Nephron progenitor cell (in vitro differentiated cells): Measurements from ENCODE around the gene RPL3.
"Not testable (repeated sequence)": the region's sequence is repeated elsewhere in the genome, so short reads cannot be mapped to it uniquely, and the experiment has no call there.

ENCODE experiments used
- DNase-seq: peaks from one replicate; pipeline ENCODE4 v3.0.0; 2021
- H3K27ac Mint-ChIP-seq: 2 replicates; pipeline ENCODE4 v1.8.0; 2021; ENCODE audit warnings: mild to moderate bottlenecking, moderate library complexity, mixed read lengths
- H3K27me3 Mint-ChIP-seq: 2 replicates; pipeline ENCODE4 v1.8.0; 2021; ENCODE audit warnings: mild to moderate bottlenecking, low read depth, mixed read lengths; ENCODE audit not compliant: poor library complexity
- H3K36me3 Mint-ChIP-seq: 2 replicates; pipeline ENCODE4 v1.8.0; 2021; ENCODE audit warnings: low read depth, mixed read lengths
- H3K4me1 Mint-ChIP-seq: 2 replicates; pipeline ENCODE4 v1.8.0; 2021; ENCODE audit warnings: mixed read lengths
- H3K4me3 Mint-ChIP-seq: 2 replicates; pipeline ENCODE4 v1.8.0; 2021; ENCODE audit warnings: mild to moderate bottlenecking, moderate library complexity, mixed read lengths
- H3K9me3 Mint-ChIP-seq: 2 replicates; pipeline ENCODE4 v1.8.0; 2021; ENCODE audit warnings: mild to moderate bottlenecking, moderate library complexity, mixed read lengths
- CTCF ChIP-seq: fragments of 200-600 bp; sonication (generic); IDR thresholded peaks from 2 replicates; pipeline ENCODE4 v1.5.0; 2021; ENCODE audit warnings: antibody characterized with exemption

Gene RPL3

GRCh38 chr22:39360674-39361413 lies 41.4 kb upstream of the RPL3 start:
- peaks cover 60% of the 10 kb centered on the region for H3K4me1 Mint-ChIP-seq
- TF ChIP-seq CTCF, result no peak
- peaks cover 16% of the 10 kb centered on the region for H3K36me3 Mint-ChIP-seq
- no peak overlapping the region for H3K4me3 Mint-ChIP-seq
- DNase-seq, result no peak
- H3K27me3 Mint-ChIP-seq, result peaks cover 10% of the 10 kb centered on the region
- H3K9me3 Mint-ChIP-seq, result peaks cover 3% of the 10 kb centered on the region
- no peak overlapping the region for H3K27ac Mint-ChIP-seq

DNA sequence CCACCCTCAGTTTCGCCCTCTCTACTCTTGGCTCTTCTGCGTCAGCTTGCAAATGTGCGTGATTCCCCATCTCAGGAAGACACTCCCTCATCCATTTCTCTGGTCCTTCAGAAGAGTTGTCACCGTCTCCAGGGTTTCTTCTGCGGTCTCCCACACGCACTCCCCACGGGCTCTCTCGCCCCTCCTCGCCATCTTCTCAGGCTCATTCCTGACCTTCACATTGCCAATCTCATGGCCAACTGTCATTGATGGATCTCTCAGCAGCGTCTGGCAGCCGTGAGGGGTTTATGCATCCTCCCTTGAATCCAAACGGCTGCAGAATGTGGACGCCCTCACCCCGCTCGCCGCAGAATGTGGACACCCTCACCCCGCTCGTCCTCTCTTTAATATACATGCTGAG lies 40.8 kb upstream of the RPL3 start:
- TF ChIP-seq CTCF, result no peak
- DNase-seq, result no peak
- Mint-ChIP-seq H3K4me1 (peaks cover 65% of the 10 kb centered on the region), H3K27me3 (peaks cover 10% of the 10 kb centered on the region), H3K4me3 (no peak overlapping the region), H3K27ac (no peak overlapping the region), H3K36me3 (peaks cover 16% of the 10 kb centered on the region), H3K9me3 (peaks cover 3% of the 10 kb centered on the region)

DNA sequence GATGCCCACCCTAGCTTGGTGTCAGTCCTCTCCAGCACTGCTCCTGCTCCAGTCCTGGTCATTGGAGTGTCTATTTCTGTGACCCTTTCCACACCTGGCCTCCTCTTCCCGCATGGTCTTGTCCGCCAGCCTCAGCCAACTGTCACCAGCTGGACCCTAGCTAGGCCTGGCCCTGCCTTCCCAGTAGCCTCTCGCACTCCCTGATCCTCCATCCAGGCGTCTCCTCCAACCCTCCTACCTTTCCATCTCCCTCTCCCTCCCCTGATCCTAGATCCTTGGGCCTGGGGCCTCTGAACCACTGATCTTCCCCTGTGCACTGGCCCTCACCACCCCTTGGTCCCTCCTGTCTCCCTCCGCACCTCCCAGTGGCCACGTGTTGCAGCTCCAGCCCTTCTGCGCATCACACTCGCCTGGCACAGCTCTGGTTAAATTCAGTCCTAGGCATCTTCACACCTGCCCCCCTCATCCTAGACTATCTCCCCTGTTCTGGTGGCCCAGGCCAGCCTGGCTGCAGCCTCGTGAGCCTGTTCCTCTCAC lies 40.3 kb upstream of the RPL3 start:
- Mint-ChIP-seq H3K4me3 (no peak overlapping the region), H3K36me3 (peaks cover 16% of the 10 kb centered on the region), H3K27ac (no peak overlapping the region), H3K9me3 (peaks cover 3% of the 10 kb centered on the region), H3K27me3 (peaks cover 10% of the 10 kb centered on the region), H3K4me1 (peaks cover 65% of the 10 kb centered on the region)
- no peak for TF ChIP-seq CTCF
- no peak for DNase-seq

DNA sequence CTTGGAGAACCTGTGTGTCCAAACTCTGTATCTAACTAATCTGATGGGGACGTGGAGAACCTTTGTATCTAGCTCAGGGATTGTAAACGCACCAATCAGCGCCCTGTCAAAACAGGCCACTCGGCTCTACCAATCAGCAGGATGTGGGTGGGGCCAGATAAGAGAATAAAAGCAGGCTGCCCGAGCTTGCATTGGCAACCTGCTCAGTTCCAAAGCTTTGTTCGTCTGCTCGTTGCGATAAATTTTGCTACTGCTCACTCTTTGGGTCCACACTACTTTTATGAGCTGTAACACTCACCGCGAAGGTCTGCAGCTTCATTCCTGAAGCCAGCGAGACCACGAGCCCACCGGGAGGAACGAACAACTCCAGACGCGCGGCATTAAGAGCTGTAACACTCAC lies 38.8 kb upstream of the RPL3 start:
- not testable (repeated sequence) for H3K4me3 Mint-ChIP-seq, DNase-seq

DNA sequence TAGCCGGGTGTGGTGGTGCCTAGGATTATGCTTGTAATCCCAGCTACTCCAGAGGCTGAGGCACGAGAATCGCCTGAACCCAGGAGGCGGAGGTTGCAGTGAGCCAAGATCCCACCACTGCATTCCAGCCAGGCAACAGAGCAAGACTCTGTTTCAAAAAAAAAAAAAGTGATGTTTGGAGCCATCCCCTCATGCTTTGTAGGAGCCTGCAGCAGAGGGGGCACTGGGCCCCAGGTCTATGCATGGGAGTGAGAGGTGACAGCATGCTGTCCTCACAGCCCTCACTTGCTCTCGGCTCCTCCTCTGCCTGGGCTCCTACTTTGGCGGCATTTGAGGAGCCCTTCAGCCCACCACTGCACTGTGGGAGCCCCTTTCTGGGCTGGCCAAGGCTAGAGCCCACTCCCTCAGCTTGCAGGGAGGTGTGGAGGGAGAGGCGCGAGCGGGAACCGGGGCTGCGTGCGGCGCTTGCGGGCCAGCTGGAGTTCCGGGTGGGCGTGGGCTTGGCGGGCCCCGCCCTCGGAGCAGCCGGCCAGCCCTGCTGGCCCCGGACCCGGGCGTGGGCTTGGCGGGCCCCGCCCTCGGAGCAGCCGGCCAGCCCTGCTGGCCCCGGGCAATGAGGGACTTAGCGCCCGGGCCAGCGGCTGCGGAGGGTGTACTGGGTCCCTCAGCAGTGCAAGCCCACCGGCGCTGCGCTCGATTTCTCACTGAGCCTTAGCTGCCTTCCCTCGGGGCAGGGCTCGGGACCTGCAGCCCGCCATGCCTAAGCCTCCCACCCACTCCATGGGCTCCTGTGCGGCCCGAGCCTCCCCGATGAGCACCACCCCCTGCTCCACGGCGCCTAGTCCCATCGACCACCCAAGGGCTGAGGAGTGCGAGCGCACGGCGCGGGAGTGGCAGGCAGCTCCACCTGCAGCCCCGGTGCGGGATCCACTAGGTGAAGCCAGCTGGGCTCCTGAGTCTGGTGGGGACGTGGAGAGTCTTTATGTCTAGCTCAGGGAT lies 38.0 kb upstream of the RPL3 start:
- H3K27me3 Mint-ChIP-seq, DNase-seq, H3K9me3 Mint-ChIP-seq, H3K27ac Mint-ChIP-seq, H3K4me3 Mint-ChIP-seq: not testable (repeated sequence)
- Mint-ChIP-seq H3K4me1 (peaks cover 43% of the 10 kb centered on the region), H3K36me3 (peaks cover 16% of the 10 kb centered on the region)

More for the DNA sequence above, 38.8 kb upstream of the RPL3 start:
- H3K9me3 Mint-ChIP-seq, result not testable (repeated sequence)
- Mint-ChIP-seq H3K27me3 (peaks cover 10% of the 10 kb centered on the region), H3K4me1 (peaks cover 50% of the 10 kb centered on the region), H3K36me3 (peaks cover 16% of the 10 kb centered on the region), H3K27ac (peak overlapping the region; percentile 88)

DNA sequence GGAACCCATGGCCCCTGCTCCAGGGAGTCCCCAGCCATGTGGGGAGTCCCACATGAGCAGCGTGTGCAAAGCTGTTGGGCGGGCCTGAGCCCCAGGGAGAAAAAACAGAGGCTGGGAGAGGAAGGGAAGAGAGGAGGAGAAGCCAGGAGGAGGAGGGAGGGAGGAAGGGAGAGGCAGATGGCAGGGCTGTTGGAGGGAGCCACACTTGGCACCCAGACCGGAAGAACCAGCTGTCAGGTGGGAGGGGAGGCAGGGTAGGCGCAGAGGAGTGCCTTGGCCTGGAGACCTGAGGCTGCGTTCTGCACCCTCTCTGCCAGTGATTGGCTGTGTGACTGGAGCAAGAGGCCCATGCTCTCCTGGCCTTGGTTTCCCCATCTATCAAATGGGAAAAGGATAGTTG lies 37.0 kb upstream of the RPL3 start:
- TF ChIP-seq CTCF, result no peak
- Mint-ChIP-seq H3K36me3 (peaks cover 16% of the 10 kb centered on the region), H3K4me3 (no peak overlapping the region), H3K9me3 (peaks cover 3% of the 10 kb centered on the region), H3K27me3 (peaks cover 7% of the 10 kb centered on the region), H3K4me1 (peaks cover 51% of the 10 kb centered on the region), H3K27ac (peak overlapping the region; percentile 80)
- DNase-seq, result no peak

GRCh38 chr22:39355805-39356204 lies 36.4 kb upstream of the RPL3 start:
- not testable (repeated sequence) for H3K27ac Mint-ChIP-seq, H3K27me3 Mint-ChIP-seq, H3K9me3 Mint-ChIP-seq, DNase-seq, H3K4me3 Mint-ChIP-seq
- Mint-ChIP-seq H3K4me1 (peaks cover 53% of the 10 kb centered on the region), H3K36me3 (peaks cover 16% of the 10 kb centered on the region)
